Body of pancreas (tissue), 4 donors: ENCODE measurements around the gene RUNDC3A. TPM values are rescaled to one million over a fixed set of nuclear protein-coding genes. Genes with fewer than 3 reads are reported as not detected.
"Not testable (repeated sequence)": the region's sequence is repeated elsewhere in the genome, so short reads cannot be mapped to it uniquely, and the experiment has no call there.

Experiments
- ATAC-seq: fragments of 150-250 bp; one replicate; pipeline ENCODE4 v1.9.1; 2016
- DNase-seq, 4 donors: peaks; one replicate each; pipeline ENCODE4 v3.0.0-alpha.2; 2019
- H3K27ac ChIP-seq, 4 donors: fragments of 200-600 bp; sonication (generic); 1 replicate in 3 of 4; 2 replicates in 1 of 4; pipeline versions ENCODE4 v1.5.1 to v1.6.1; 2016 to 2019; ENCODE audit warnings: mild to moderate bottlenecking in 1 of 4, mixed read lengths in 1 of 4, moderate library complexity in 1 of 4
- H3K27me3 ChIP-seq, 2 donors: fragments of 200-600 bp; sonication (generic); one replicate each; pipeline ENCODE4 v1.6.0; 2016; ENCODE audit warnings: mild to moderate bottlenecking in 1 of 2
- H3K36me3 ChIP-seq, 2 donors: fragments of 200-600 bp; sonication (generic); replicated peaks in 1 of 2; 2 replicates each; pipeline ENCODE4 v1.5.1; 2016; ENCODE audit warnings: low read depth in 2 of 2; ENCODE audit not compliant: insufficient read depth in 1 of 2
- H3K4me1 ChIP-seq: fragments of 200-600 bp; sonication (generic); one replicate; pipeline ENCODE4 v1.6.0; 2016
- H3K4me3 ChIP-seq, 2 donors: fragments of 200-600 bp; sonication (generic); 1 replicate in 1 of 2; 2 replicates in 1 of 2; pipeline ENCODE4 v1.5.1; 2016 to 2019
- H3K9me3 ChIP-seq, 3 donors: fragments of 200-600 bp; sonication (generic); 1 replicate in 2 of 3; 2 replicates in 1 of 3; pipeline ENCODE4 v1.5.1; 2016
- POLR2A ChIP-seq, 3 donors: fragments of 450-650 bp; IDR thresholded peaks; one replicate each; pipeline ENCODE4 v1.6.1; 2016; ENCODE audit warnings: antibody characterized with exemption in 3 of 3, mild to moderate bottlenecking in 2 of 3
- WGBS, 2 donors: methylation state at CpG; one replicate each; pipeline ENCODE4 v1.1.5; 2017; 5-methylcytosine and 5-hydroxymethylcytosine counted together
- intact Hi-C: fragments of 100-400 bp; cut with DNase I; formaldehyde crosslinking; loops from one replicate; pipeline ENCODE4 v1.15.1; 2023
- total RNA-seq, 2 donors: library from RNA; depleted of rRNA; stranded (reverse); fragments of >200 nt; gene quantifications; one replicate each; pipeline ENCODE4 v1.1.0, GENCODE V29; 2016
- TF ChIP-seq, protein P1 (sequence below), 7 experiments: fragments of 450-650 bp in 4 of 7; fragments of 200-600 bp in 3 of 7; sonication (generic) in 3 of 7; IDR thresholded peaks; one replicate each; pipeline ENCODE4 v1.5.1; 2016 to 2019; ENCODE audit warnings: antibody characterized with exemption in 7 of 7

The RUNDC3A gene
- total RNA-seq, 2 donors from 2014 or later = 2.6 TPM; not detected in 1

DNA sequence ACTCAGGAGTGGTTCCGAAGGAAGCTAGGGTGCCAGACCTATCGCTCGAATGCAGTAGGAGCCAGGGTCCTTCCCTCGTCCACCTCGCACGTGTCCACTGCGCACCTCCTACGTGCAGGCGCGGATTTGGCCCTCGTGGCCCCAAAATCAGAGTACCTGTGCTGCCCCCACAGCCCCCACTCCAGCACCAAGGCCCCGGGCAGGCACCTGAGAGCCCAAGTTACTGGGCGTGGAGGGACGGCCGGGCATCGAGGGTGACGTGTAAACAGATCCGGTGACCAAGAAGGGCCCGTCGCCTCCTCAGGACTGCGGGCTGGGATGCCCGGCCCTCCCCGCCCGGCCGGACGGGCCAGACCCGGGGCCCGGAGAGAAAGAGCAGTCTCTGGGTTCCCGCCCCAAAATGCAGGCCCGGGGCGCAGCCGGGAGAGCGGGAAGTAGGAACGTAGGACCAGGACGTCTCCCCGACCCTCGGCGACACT lies 15.7 kb downstream of the RUNDC3A start:
- Histone ChIP-seq H3K36me3 (peaks cover 7 to 23% of the 10 kb centered on the region in 2 donors), H3K4me3 (peak overlapping the region; percentile 60 to 92), H3K27me3 (no peaks in the 10 kb centered on the region), H3K4me1 (peaks cover 33% of the 10 kb centered on the region), H3K9me3 (no peaks in the 10 kb centered on the region), H3K27ac (peak overlapping the region; percentile 52 to 96 (median 92))
- TF ChIP-seq, protein P1, sequence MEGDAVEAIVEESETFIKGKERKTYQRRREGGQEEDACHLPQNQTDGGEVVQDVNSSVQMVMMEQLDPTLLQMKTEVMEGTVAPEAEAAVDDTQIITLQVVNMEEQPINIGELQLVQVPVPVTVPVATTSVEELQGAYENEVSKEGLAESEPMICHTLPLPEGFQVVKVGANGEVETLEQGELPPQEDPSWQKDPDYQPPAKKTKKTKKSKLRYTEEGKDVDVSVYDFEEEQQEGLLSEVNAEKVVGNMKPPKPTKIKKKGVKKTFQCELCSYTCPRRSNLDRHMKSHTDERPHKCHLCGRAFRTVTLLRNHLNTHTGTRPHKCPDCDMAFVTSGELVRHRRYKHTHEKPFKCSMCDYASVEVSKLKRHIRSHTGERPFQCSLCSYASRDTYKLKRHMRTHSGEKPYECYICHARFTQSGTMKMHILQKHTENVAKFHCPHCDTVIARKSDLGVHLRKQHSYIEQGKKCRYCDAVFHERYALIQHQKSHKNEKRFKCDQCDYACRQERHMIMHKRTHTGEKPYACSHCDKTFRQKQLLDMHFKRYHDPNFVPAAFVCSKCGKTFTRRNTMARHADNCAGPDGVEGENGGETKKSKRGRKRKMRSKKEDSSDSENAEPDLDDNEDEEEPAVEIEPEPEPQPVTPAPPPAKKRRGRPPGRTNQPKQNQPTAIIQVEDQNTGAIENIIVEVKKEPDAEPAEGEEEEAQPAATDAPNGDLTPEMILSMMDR (IDR thresholded peaks at IDR 0.05) = no peak
- no peak for TF ChIP-seq POLR2A (IDR thresholded peaks at IDR 0.05)
- intact Hi-C loops = loop anchor here (5.0 kb wide), 1 partner anchor 107 kb away; the partner anchor contains the start of gene UBTF
- ATAC-seq (peak; percentile 1), DNase-seq (peak in 3 of 4 donors; percentile 22 to 40 (median 37))
- 0 to 1% methylated on average over 7 to 38 of the region's 38 CpGs for WGBS, 2 donors

DNA sequence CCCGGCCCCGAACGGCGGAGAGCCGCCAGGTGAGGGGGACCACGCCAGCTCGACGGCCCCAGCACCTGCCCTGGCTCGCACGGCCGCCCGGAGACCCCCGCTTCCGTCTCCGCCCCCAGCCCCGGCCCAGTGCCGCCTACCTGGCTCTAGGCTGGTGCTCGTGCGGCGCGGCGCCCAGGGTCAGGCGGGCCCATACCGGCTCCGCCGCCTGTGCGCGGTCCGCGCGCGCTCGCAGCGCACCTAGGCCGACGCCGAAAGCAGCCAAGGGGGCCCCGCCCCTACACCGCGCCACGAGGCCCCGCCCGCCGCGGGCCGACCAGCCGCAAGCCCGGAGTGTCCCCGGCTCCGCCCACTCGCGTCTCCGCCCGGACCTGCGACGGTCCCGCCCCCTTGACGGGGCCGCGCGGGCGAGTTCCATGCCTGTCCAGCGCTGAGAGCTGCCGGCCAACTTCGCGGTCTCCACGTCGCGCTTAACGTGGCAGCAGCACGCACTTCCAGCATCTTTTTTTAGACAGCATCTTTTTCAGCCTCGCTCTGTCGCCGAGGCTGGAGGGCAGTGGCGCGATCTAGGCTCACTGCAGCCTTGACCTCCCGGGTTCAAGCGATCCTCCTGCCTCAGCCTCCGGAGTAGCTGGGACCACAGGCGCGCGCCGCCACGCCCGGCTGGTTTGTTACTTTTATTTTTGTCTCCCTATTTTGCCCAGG lies 16.3 kb downstream of the RUNDC3A start, which contains the start of gene SLC25A39:
TSS of gene SLC25A39 (minus strand) at position 253 of the 705 bp plus-strand sequence. CDS start 1,261 bp downstream, outside the sequence.
- Histone ChIP-seq H3K9me3 (no peaks in the 10 kb centered on the region), H3K27ac (peak within 1 kb of the TSS; percentile 91 to 96 (median 93)), H3K4me3 (peak within 1 kb of the TSS; percentile 60 to 92), H3K27me3 (no peaks in the 10 kb centered on the region), H3K4me1 (peaks cover 33% of the 10 kb centered on the region), H3K36me3 (peaks cover 7 to 18% of the 10 kb centered on the region in 2 donors)
- TF ChIP-seq POLR2A (IDR thresholded peaks at IDR 0.05) = peak; percentile 67 to 78 (median 67)
- TF ChIP-seq, protein P1 (IDR thresholded peaks at IDR 0.05) = peak in 2 of 7 experiments; percentile 13 to 37
- WGBS, 2 donors = 0% methylated on average over 12 to 78 of the region's 85 CpGs
- ATAC-seq (peak; percentile 89), DNase-seq (peak; percentile 94 to 96 (median 96))
- intact Hi-C loops = loop anchor here (5.0 kb wide), 1 partner anchor 107 kb away; the partner anchor contains the start of gene UBTF

DNA sequence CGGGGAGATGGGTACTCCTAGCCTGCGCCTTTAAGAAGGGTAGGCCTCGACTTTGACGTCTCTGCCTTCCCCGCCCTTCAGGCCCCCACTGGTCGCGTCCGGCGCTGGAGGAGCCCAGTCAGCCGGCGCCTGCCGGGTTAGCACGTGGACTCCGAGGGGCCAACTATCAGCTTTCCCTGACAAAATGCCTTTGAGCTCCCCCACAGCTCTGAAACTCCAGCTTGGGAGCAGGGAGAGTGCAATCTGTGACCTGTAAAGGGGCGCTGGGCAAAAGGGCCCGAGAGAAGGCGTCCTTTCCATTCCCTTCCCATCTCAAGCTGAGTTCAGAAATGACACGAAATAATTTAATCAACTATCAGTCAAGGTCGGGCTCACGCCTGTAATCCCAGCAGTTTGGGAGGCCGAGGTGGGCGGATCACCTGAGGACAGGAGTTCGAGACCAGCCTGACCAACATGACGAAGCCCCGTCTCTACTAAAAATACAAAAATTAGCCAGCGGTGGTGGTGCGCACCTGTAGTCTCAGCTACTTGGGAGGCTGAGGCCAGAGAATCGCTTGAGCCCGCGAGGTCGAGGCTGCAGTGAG lies 18.6 kb downstream of the RUNDC3A start:
- H3K27ac ChIP-seq = peak overlapping the region; percentile 91 to 96 (median 93)
- intact Hi-C loops = no loop called here
- peak; percentile 81 for ATAC-seq
- WGBS, 2 donors = 19 to 33% methylated on average over 18 to 31 of the region's 31 CpGs
- H3K36me3 ChIP-seq = peaks cover 0 to 5% of the 10 kb centered on the region in 2 donors
- DNase-seq = peak; percentile 96 to 98 (median 98)
- no peaks in the 10 kb centered on the region for H3K9me3 ChIP-seq
- no peak overlapping the region for H3K4me3 ChIP-seq
- TF ChIP-seq, protein P1 (IDR thresholded peaks at IDR 0.05) = peak in 2 of 7 experiments; percentile 9 to 35
- TF ChIP-seq POLR2A (IDR thresholded peaks at IDR 0.05) = peak in 1 of 3 donors; percentile 24
- peaks cover 44% of the 10 kb centered on the region for H3K4me1 ChIP-seq
- no peaks in the 10 kb centered on the region for H3K27me3 ChIP-seq

DNA sequence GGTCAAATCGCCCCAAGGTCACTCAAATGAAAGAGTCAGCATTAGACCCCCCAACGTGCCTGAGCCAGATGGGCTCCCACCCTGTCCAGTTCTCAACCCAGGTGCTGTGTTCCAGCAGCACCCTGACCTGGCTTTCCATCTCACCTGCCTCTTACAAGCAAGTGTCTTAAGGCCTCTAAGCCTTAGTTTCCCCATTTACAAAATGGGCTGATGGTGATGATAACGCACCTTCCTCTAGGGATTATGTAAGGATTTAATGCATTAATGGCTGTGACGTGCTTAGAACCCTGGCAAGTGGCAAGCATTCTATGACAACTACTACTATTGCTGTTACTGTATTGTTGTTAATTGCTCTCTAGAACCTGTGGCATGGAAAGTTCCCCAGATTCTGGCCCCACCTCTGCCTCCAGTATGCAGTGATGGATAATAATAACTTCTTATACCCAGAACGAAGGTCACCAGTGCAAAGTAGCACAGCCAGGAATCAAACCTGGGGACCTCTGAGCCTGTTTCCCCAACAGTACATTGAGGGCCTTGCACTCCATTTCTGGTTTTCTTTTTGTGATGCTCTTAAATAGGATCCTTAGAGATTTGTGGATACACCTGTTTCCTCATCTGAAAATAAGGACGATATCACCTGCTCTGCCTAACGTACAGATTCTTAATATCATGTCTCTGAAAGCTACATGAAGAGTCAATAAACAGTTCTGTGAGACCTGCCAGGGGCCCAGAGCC lies 19.5 kb downstream of the RUNDC3A start:
- no peaks in the 10 kb centered on the region for H3K9me3 ChIP-seq
- no peak for TF ChIP-seq POLR2A (IDR thresholded peaks at IDR 0.05)
- TF ChIP-seq, protein P1 (IDR thresholded peaks at IDR 0.05) = no peak
- H3K4me3 ChIP-seq = no peak overlapping the region
- H3K27ac ChIP-seq = no peak overlapping the region
- DNase-seq = no peak
- WGBS, 2 donors = 51 to 61% methylated on average over 7 of the region's 7 CpGs
- H3K4me1 ChIP-seq = peaks cover 43% of the 10 kb centered on the region
- no peaks in the 10 kb centered on the region for H3K27me3 ChIP-seq
- no peaks in the 10 kb centered on the region for H3K36me3 ChIP-seq
- no peak for ATAC-seq
- intact Hi-C loops = no loop called here

DNA sequence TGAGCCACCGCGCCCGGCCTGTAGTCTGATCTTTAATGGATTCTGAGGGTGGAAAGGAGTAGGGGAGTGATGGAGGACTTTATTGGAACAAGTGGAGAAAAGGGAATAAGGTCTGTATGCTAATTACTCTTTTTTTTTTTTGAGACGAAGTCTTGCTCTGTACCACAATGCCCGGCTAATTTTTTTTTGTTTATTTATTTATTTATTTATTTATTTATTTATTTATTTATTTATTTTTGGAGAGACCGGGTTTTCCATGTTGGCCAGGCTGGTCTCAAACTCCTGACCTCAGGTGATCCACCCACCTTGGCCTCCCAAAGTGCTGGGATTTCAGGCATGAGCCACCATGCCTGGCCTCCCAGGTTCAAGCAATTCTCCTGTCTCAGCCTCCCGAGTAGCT lies 21.1 kb downstream of the RUNDC3A start:
- H3K27me3 ChIP-seq, intact Hi-C loops, H3K36me3 ChIP-seq, H3K27ac ChIP-seq, H3K4me3 ChIP-seq, ATAC-seq, H3K9me3 ChIP-seq, DNase-seq: not testable (repeated sequence)
- peaks cover 31% of the 10 kb centered on the region for H3K4me1 ChIP-seq
- WGBS, 2 donors = 82 to 83% methylated on average over 7 of the region's 7 CpGs

DNA sequence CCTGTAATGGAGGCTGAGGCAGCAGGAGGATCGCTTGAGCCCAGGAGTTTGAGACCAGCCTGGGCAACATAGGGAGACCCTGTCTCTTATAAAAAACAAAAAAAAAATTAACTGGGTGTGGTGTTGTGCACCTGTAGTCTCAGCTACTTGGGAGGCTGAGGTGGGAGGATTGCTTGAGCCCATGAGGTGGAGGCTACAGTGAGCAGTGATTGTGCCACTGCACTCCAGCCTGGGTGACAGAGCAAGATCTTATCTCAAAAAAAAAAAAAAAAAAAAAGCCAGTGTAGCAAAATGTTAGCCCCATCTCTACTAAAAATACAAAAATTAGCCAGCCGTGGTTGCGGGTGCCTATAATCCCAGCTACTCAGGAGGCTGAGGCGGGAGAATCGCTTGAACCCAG lies 21.9 kb downstream of the RUNDC3A start:
- ATAC-seq = not testable (repeated sequence)
- 72 to 85% methylated on average over 5 of the region's 5 CpGs for WGBS, 2 donors

More for the DNA sequence above, 21.9 kb downstream of the RUNDC3A start:
- H3K27me3 ChIP-seq, H3K27ac ChIP-seq, H3K36me3 ChIP-seq, intact Hi-C loops, H3K9me3 ChIP-seq, DNase-seq, H3K4me3 ChIP-seq: not testable (repeated sequence)
- H3K4me1 ChIP-seq = peaks cover 28% of the 10 kb centered on the region
